Transverse colon (tissue), 4 donors: Measurements from ENCODE around the gene KLHL36. TPM values are rescaled to one million over a fixed set of nuclear protein-coding genes. Genes with fewer than 3 reads are reported as not detected.

Experiments
- DNase-seq: peaks from one replicate; pipeline ENCODE4 v3.0.0-alpha.2; 2019
- H3K27ac ChIP-seq, 4 donors: fragments of 200-600 bp; sonication (generic); 2 replicates each; pipeline ENCODE4 v1.5.1; 2016 to 2018; ENCODE audit warnings: inconsistent platforms in 4 of 4
- H3K27me3 ChIP-seq: fragments of 200-600 bp; sonication (generic); 2 replicates; pipeline ENCODE4 v1.5.1; 2017; ENCODE audit warnings: inconsistent platforms
- H3K36me3 ChIP-seq, 4 donors: fragments of 200-600 bp; sonication (generic); 2 replicates each; pipeline ENCODE4 v1.5.1; 2017 to 2019; ENCODE audit warnings: inconsistent platforms in 4 of 4
- H3K4me1 ChIP-seq, 4 donors: fragments of 200-600 bp; sonication (generic); 2 replicates each; pipeline ENCODE4 v1.5.1; 2017 to 2020; ENCODE audit warnings: inconsistent platforms in 4 of 4
- H3K4me3 ChIP-seq, 4 donors: fragments of 200-600 bp; sonication (generic); 1 replicate in 1 of 4; 2 replicates in 3 of 4; pipeline versions ENCODE4 v1.5.1 to v1.6.1; 2017 to 2019; ENCODE audit warnings: inconsistent platforms in 4 of 4
- H3K9me3 ChIP-seq, 2 donors: fragments of 200-600 bp; sonication (generic); 2 replicates each; pipeline ENCODE4 v1.5.1; 2017 to 2019; ENCODE audit warnings: inconsistent platforms in 2 of 2
- CTCF ChIP-seq, 5 experiments: fragments of 200-600 bp in 3 of 5; fragments of 450-650 bp in 2 of 5; sonication (generic) in 3 of 5; IDR thresholded peaks; 1 replicate in 2 of 5; 2 replicates in 3 of 5; pipeline ENCODE4 v1.5.1; 2016 to 2017; ENCODE audit warnings: antibody characterized with exemption in 5 of 5, inconsistent platforms in 3 of 5, mild to moderate bottlenecking in 2 of 5, moderate library complexity in 1 of 5
- EP300 ChIP-seq: sonication (generic); formaldehyde crosslinking; IDR thresholded peaks from one replicate; pipeline ENCODE4 v1.6.1; 2017; ENCODE audit warnings: antibody characterized with exemption, low read depth
- POLR2A ChIP-seq: fragments of 450-650 bp; IDR thresholded peaks from one replicate; pipeline ENCODE4 v1.6.1; 2016; ENCODE audit warnings: antibody characterized with exemption, mild to moderate bottlenecking, moderate library complexity
- POLR2AphosphoS5 ChIP-seq, 3 donors: sonication (generic); formaldehyde crosslinking; IDR thresholded peaks; one replicate each; pipeline ENCODE4 v1.6.1; 2016; ENCODE audit warnings: antibody characterized with exemption in 3 of 3
- WGBS, 2 donors: methylation state at CpG; one replicate each; pipeline ENCODE4 v1.1.5; 2018; ENCODE audit warnings: low coverage in 1 of 2; 5-methylcytosine and 5-hydroxymethylcytosine counted together
- in situ Hi-C, 4 donors: fragments of 200-750 bp; cut with MboI; loops; one replicate each; pipeline versions ENCODE4 v1.15.0 to v1.15.1; 2017; ENCODE audit warnings: low sequenced_read_pairs in 3 of 4, low pct_ligation_motif_present in 1 of 4, low pct_unique_long_range_greater_than_20kb in 1 of 4
- intact Hi-C: fragments of 100-400 bp; cut with DNase I; formaldehyde crosslinking; loops from one replicate; pipeline ENCODE4 v1.15.1; 2023; ENCODE audit warnings: low total_unique reads
- total RNA-seq, 4 donors: library from RNA; depleted of rRNA; stranded (reverse); fragments of >200 nt; gene quantifications; one replicate each; pipeline ENCODE4 v1.1.0, GENCODE V29; 2016

The KLHL36 gene
- total RNA-seq, 4 donors from 2014 or later: 38.0 to 75.5 (median 66.7) TPM

GRCh38 chr16:84603140-84603816 lies 45.0 kb upstream of the KLHL36 start:
- DNase-seq: peak; percentile 75
- Histone ChIP-seq H3K27ac (peak overlapping the region; percentile 72 to 85 (median 81)), H3K36me3 (no peaks in the 10 kb centered on the region), H3K4me1 (peaks cover 25 to 63% (median 38%) of the 10 kb centered on the region in 4 donors), H3K27me3 (no peaks in the 10 kb centered on the region), H3K4me3 (no peak overlapping the region), H3K9me3 (no peaks in the 10 kb centered on the region)
- intact Hi-C loops (no loop called here), in situ Hi-C loops (no loop called here)
- WGBS, 2 donors: 67 to 81% methylated on average over 9 to 23 of the region's 23 CpGs
- TF ChIP-seq POLR2AphosphoS5 (IDR thresholded peaks at IDR 0.05): peak; percentile 12 to 34 (median 29)
- no peak for TF ChIP-seq EP300
- TF ChIP-seq POLR2A: no peak

DNA sequence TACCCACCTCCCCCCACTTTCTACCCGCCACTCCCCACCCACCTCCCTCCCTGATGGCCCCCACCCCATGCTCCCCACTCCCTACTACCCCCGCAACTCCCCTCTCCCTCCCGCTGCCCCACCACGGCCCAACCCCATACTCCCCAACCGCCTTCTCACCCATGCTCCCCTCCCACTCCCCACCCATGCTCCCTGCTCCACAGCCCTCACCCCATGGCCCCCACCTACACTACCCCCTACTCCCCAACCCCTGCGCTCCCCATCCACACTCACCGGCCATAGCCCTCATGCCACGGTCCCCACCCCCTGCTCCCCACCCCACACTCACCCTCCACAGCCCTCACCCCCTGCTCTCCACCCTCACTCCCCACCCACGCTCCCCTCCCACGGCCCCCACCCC lies 44.4 kb upstream of the KLHL36 start:
- WGBS, 2 donors: 92% methylated on average over 8 of the region's 10 CpGs; no CpG with 5 or more reads in 1 of the 2 donors
- Histone ChIP-seq H3K36me3 (no peaks in the 10 kb centered on the region), H3K4me1 (peaks cover 19 to 57% (median 36%) of the 10 kb centered on the region in 4 donors), H3K27me3 (no peaks in the 10 kb centered on the region), H3K9me3 (no peaks in the 10 kb centered on the region), H3K4me3 (no peak overlapping the region), H3K27ac (peak overlapping the region; percentile 72 to 85 (median 81))
- TF ChIP-seq POLR2AphosphoS5 (IDR thresholded peaks at IDR 0.05) (no peak), CTCF (IDR thresholded peaks at IDR 0.05) (no peak), POLR2A (no peak)
- in situ Hi-C loops (no loop called here), intact Hi-C loops (no loop called here)
- no peak for DNase-seq

DNA sequence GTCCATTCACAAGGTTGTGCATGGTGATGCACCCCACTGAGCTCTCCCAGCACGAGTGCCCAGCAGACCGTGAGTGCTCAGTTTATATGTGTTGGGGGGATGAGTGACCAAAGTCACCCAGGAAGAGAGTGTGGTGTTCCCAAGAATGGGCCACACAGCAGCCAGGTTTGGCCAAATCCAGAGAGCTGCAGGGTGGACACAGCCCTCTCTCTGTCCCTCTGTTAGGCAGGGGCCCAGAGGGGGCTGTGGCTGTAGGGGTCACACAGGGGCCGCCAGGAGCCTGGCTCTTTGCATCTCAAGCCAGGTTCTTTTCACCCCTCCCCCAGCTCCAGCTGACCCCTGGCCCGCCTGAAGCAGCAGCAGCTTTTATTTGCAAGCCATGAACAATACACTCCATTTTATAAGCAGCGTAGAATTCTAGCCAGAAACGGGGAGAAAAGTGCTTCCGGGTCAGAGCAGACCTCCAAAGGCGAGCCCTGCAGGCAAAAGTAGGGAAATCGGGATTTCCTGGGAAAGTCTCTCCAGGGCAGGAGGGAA lies 43.8 kb upstream of the KLHL36 start:
- H3K27ac ChIP-seq: peak overlapping the region in 3 of 4 donors; percentile 3 to 72 (median 34)
- H3K4me1 ChIP-seq: peaks cover 16 to 51% (median 30%) of the 10 kb centered on the region in 4 donors
- in situ Hi-C loops: no loop called here

GRCh38 chr16:84605339-84605848 lies 42.9 kb upstream of the KLHL36 start:
- in situ Hi-C loops: no loop called here
- TF ChIP-seq POLR2A: no peak
- no peak for TF ChIP-seq POLR2AphosphoS5 (IDR thresholded peaks at IDR 0.05)
- TF ChIP-seq EP300: no peak
- no peak for TF ChIP-seq CTCF (IDR thresholded peaks at IDR 0.05)
- Histone ChIP-seq H3K4me1 (peaks cover 14 to 42% (median 22%) of the 10 kb centered on the region in 4 donors), H3K36me3 (no peaks in the 10 kb centered on the region), H3K9me3 (no peaks in the 10 kb centered on the region), H3K27ac (no peak overlapping the region), H3K27me3 (no peaks in the 10 kb centered on the region), H3K4me3 (no peak overlapping the region)
- DNase-seq: no peak
- WGBS, 2 donors: 85 to 92% methylated on average over 4 to 6 of the region's 6 CpGs
- intact Hi-C loops: no loop called here

More for the DNA sequence above, 43.8 kb upstream of the KLHL36 start:
- Histone ChIP-seq H3K9me3 (no peaks in the 10 kb centered on the region), H3K4me3 (no peak overlapping the region), H3K36me3 (no peaks in the 10 kb centered on the region), H3K27me3 (no peaks in the 10 kb centered on the region)
- WGBS, 2 donors: 84 to 90% methylated on average over 2 to 9 of the region's 9 CpGs
- intact Hi-C loops: no loop called here
- TF ChIP-seq POLR2AphosphoS5 (IDR thresholded peaks at IDR 0.05): no peak
- TF ChIP-seq POLR2A: no peak
- TF ChIP-seq CTCF (IDR thresholded peaks at IDR 0.05): no peak
- no peak for TF ChIP-seq EP300
- no peak for DNase-seq
